ENCODE data around the gene STRADA.

Gene STRADA

DNA sequence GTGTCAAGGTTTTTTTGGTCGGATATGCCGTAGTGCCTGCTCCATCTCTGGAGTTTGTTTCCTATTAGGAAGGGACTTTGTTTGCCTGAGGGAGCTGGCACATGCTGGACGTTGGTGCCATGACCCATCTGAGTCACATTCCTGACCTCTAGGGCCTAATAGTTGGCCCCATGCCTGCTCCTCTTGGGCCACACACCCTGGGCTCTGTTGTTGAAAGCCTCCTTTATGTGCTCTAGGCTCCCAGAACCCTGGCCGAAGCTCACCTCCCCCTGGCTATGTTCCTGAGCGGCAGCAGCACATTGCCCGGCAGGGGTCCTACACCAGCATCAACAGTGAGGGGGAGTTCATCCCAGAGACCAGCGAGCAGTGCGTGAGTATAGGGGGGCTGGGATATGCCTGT, 60.1 kb downstream of the STRADA start:
- no peak for DNase-seq

GRCh38 chr17:63680700-63681099, 60.9 kb downstream of the STRADA start:
- no peak for DNase-seq

DNA sequence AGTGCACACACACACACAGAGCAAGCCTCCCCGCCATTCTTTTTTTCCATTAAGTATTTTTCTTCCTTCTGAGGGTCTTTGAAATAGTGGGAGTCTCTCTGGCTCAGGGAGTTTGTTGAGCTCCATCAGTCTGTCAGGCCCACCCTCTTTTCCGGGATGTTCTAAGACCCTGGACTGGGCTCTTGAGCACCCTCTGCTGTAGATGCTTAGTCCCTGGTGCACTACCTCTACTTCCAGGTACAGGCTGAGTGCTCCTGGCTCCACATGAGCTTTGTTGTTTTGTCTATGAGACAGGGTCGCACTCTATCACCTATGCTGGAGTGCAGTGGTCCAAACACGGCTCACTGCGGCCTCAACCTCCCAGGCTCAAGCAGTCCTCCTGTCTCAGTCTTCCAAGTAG, 62.4 kb downstream of the STRADA start:
- DNase-seq: no peak

GRCh38 chr17:63676584-63676983, 65.0 kb downstream of the STRADA start:
- no peak for DNase-seq

DNA sequence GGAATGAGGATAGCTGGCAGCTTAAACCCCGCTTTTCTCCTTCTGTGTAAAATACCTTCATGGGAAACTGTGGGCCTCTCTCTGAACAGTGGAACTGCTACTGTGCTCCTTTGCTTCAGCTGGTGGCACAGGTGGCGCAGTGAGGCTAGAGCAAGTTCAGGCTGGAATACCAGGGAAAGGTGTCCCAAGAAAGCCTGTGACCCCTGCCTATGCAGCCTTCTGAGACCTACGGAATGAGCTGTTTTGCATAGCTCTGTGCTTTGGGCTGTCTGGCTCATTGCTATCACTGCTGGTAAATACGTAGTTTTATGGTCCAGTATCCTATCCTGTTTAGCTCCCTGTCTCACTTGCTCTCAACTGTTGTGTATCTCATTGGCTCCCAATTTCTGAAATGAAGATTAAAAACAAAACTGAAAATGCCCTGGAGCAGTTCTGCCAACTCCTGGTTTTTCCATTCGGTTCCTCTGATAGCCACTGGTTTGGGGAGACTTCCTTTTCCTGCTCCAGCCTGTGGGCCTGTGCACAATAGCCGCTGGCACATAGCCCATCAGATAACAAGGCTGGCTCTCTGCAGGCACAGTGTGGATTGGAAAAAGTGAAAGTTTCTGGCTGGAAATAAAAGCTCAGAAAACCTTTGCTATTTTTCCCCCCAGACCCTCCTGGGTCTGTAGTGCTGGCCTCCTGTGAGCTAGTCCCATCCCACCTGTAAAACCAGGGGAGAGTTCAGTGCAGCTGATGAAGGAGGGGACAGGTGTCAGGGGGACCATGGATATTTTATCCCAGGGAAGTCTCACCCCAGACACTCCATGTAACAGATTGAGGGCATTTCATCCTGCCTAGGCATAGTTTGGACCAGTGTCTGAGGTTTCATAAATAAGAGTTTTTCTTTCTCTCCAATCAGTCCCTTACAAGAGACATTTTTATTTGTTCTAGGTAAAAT, 65.7 kb downstream of the STRADA start:
- peak; percentile 68 for DNase-seq

DNA sequence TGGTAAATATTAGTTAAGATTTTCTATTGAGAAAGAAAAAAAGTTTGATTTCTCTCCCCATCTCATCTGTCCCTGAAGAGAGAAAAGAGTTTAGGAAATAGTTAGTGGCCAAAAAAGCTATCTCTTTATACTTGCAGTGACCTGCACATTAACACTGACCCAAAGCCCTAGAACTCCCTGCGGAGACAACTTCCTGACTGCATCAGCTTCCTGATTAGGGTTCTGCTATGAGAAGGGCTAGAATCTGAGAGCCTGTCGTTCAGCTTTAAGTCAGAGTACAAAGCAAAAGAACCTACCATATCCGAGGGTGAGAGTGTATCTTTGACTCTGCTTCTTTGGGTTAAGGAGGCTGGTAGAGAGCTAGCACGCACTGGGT, 66.4 kb downstream of the STRADA start:
- DNase-seq: no peak

GRCh38 chr17:63672856-63673255, 68.7 kb downstream of the STRADA start:
- no peak for DNase-seq

DNA sequence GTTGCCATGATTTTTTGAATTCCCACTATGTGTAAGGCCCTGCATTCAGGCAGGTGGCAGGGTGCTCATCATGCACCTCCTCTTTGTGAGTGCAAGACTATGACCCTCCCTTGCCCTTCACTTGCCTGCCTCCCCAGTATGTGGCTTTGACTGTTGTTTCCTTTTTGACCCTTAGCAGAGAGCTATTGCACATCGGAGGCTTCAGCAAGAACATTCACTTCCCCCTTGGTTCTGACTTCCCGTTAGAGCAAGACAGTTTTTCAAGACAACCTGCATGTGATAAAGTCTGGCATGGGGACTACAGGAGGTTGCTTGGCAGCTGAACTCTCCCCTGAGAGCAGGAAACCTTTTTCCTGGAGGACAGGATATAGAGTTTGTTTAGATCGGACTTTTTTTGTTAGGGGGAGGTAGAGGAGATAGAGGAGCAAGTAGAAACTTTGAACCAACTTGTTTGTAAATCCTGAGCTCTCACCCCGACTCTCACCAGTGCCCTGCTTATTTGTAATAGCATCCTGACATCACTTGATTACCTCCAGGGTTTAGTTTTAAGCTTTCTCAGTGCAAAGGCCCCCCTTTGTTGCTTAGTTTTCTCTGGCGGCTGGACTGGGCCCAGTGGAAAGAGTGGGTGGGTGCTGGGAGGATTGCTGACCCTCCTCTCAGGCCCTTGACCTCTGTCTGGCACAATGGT, 75.9 kb downstream of the STRADA start:
- no peak for DNase-seq

DNA sequence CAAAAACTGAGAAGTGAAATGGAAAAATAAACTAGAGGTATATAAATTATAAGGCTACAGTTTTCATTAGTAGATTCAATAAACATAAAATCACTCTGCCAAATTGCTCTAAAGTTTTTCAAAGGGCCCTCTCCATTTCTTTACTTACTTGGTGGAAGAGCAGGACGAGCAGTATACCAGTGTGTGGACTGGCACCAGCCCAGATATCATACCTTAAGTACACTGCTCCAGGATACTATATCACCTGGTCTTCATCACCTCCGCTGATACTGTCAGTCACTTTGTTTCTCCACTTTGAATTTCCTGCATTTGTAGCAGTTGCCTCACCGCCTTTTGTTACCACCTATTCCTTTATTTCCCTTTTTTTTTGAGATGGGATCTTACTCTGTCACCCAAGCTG, 81.7 kb downstream of the STRADA start:
- no peak for DNase-seq

DNA sequence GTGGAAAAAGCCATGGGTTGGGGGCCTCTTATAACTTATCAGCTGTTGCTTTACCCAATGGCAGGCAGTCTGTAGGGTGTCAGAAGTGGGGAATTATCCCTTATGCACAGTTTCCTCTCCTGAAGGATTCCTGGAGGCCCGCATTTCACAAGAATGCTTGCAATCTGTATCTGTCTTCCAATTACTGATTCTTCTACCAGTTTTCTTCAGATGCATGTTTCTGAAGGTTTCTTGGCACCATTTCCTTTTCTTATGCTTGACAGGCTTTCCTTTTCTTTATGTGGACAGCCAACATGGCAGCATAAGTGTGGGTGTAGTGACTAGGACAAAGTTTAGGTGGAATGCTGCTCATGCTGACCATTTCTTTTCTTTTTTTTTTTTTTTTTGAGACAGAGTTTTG, 83.2 kb downstream of the STRADA start:
- no peak for DNase-seq

DNA sequence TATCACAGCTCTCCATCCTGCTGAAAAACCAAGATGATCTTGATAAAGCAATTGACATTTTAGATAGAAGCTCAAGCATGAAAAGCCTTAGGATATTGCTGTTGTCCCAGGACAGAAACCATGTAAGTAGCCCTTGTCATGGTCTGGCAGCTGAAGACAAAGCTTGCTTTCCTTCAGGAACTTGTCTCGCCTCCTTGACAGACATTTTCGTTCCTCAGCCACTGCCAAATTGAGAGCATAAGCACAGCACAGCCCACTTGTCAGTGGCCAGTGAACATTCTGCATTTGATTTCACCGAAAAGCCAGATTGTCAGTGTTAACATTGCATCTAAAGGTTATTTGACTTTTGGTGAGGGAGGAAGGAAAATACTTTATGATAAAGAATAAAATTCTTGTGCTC, 83.8 kb downstream of the STRADA start:
- DNase-seq: no peak

DNA sequence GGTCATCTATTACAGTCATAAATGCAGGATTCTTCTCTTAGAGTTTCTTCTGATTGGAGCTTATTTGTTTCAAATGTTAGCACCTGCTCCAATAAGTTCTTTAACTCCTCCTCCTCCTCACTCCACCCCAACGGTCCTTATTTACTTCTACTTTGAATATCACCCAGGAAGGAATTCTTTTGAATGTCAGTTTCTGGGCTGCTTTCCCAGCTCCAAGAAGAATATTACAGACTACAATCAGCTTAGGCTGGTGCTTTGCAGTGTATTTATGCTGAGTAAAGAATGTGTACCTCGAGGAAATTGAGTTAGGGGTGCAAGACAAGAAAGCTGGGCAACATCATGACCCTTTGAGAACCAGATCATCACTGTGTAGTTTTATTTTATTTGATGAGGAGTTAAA, 88.5 kb downstream of the STRADA start:
- no peak for DNase-seq
